GM21447 (cell line): ENCODE measurements around the gene PHF21A.
"Not testable (repeated sequence)": the region's sequence is repeated elsewhere in the genome, so short reads cannot be mapped to it uniquely, and the experiment has no call there.

ENCODE experiments used
- ATAC-seq: cut with Tn5 transposase; IDR thresholded peaks from one replicate; pipeline ENCODE4 v1.9.1; 2021; ENCODE audit not compliant: unreplicated experiment

PHF21A gene

DNA sequence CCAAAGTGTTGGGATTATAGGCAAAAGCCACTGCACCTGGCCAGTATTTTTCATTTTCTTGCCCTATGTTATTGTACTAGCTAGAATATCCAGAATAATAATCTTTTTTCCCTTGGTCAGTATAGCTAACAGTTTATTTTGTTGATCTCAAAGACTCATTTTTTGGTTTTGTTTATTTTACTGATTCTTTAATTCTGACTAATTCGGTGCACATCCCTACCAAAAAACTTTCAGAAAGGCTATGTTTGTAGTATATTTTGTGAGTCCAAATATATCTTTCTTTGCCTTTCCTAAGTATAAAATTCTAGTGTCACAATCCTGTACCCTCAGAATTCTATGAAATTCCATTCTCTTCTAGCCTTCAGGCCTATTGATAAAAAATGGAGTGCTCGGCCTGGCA, 84.3 kb downstream of the PHF21A start:
- ATAC-seq, result no peak

DNA sequence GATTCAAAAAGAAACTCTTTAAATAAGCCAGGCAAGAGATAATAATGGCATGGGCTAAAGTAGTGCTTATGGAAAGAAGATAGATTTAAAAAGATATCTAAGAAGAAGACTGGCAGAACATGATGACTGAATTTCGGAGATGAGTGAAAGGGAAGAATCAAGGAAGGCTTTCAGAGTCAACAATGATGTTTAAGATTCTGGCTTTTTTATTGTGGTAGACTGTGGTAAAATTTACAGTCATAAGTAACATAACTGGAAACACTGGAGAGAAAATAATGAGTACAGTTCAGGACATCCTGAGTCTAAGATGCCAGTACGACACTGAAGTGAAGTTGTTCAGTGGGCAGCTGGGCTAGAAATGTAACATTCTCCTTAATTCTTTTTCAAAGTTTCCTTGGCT, 85.2 kb downstream of the PHF21A start:
- no peak for ATAC-seq

DNA sequence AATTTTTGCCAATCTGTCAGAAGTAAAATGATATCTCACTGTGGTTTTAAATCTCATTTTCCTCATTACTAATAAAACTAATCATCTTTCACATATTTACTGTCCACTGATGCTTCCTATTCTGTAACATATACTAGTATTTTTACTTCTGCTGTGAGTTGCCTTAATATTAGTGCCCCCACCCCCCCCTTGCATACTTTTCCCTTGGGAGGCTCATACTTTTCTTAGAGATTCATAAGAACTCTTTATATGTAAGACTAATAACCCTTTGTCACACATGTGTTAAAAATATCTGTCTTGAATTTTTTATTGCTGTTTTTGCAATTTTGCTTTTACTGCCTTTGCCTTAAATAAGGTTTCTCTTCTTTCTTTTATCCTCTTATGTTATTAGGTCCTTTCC, 87.2 kb downstream of the PHF21A start:
- ATAC-seq, result no peak

DNA sequence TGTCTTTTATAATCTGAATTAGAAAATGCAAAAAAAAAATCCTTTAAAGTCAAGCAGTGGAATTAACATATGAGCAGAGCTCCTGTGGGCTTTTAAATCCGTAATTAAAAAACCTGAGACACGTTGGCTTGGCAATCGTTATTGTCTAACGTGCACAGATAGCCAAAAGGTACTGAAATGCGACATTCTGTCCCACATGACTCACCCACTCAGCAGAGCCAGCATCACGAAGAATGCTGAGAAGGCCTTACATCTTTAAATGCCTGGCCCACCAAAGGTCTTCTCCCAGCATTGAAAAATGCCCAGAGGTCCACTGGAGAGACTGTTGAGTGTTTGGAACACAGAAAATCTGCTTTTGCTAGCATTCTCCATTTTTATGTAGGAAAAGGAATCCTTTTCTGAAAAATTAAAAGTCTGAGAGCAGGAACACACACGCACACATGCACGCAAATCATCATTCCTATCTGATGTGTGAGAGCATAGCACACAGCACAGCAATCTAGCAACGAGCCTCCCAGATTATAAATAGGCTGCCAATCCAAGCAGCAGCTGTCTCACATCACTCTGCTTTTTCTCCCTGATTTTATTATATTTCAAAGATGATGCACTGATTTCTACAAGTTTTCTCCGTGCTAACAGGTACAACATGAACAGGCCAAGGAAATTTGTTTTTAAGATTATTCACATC, 94.5 kb downstream of the PHF21A start:
- no peak for ATAC-seq

DNA sequence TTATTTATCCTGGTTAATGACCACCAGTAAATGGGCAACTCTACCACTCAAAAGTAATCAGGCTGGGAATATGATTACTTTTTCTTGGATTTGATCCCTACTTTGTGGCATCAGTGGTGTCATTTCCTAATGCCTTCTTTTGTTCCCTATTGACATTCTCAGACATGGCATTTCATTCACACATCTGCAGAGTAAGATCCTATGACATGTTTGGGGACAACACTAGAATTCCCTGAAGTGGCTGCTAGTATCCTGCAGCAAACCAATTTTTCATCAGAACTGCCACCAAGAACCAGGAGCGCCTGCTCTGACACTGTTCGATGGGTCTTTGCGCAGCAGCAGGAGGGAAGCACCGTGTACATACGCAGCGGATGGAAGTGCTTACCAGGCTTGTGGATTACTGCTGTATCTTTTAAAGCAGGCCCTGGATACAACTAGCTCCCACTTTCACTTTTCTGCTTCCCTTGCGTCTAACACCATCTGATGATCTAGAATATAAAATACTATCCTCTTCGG, 101.1 kb downstream of the PHF21A start:
- ATAC-seq, result no peak

DNA sequence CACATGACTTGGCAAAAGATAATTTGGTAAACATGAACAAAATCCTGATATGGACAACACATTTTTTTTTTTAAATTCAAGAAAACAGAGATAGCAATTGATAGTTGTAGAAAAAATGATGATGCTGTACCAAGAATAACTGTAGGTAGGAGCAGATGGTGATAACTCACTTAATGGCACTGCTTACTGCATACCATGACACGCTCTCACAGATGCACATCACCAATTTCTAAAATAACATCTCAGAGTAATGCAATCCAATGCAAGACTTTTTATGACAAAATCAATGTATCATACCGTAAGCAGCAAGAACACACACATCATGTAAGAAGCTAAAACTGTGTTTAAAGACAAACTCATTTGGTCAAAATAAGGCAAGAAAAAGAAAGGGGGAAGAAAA, 102.6 kb downstream of the PHF21A start:
- no peak for ATAC-seq

DNA sequence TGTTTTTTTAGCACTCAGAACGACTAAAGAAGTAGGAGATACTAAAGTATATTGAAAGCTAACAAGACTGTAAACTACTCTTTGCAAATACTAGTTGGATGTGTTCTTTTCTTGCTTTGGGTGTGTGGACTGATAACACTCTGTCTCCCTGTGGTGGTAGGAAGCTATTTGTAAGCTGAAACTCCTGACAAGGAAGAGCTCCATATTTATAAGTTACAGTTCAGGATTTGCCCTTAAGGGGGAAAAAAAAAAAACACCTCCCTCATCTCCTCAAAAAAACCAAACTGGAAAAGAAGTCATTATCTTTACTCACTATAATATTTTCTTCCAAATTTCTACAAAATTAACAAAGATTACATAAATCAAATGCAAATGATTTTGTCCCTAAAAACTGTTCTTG, 103.9 kb downstream of the PHF21A start:
- ATAC-seq, result no peak

DNA sequence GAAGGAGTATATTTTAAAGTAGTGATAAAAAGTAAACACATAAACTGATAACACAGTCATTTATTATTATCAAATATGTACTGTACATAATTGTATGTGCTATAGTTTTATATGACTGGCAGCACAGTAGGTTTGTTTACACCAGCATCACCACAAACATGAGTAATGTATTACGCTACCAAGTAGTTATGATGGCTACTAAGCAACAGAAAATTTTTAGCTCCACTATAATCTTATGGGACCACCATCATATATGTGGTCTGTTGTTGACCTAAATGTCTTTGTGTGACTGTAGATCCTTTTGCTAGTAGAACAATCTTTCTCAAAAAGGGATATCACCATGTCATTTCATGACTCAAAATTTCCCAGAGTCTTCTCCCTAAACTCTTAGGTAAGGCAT, 105.3 kb downstream of the PHF21A start:
- no peak for ATAC-seq

DNA sequence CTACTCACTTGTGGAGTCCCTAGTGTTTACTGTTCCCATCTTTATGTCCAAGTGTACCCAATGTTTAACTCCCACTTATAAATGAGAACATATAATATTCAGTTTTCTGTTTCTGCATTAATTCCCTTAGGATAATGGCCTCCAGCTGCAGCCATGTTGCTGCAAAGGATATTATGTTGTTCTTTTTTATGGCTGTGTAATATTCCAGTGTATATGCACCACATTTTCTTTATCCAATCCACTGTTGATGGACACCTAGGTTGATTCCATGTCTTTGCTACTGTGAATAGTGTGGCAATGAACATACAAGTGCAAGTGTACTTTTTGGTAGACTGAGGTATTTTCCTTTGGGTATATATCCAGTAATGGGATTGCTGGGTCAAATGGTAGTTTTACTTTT, 107.1 kb downstream of the PHF21A start:
- ATAC-seq, result not testable (repeated sequence)

DNA sequence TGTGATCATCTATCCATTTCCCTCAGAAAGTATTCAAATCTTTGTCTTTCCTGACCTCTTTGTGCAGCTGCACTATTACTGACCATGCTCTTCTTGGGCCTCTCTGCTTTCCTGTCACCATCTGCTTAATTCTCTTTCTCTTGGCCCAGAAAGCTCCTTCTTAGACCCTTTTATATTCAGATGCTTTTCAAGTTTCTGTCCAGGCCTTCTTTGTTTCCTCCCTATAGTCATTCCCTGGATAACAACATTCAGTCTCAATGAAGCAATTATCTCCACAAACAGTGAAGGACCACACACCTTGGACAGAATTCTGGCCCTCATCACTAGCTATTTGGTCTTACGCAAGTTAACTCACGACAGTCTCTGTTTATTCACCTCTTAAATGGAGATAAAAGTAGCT, 109.1 kb downstream of the PHF21A start:
- no peak for ATAC-seq

DNA sequence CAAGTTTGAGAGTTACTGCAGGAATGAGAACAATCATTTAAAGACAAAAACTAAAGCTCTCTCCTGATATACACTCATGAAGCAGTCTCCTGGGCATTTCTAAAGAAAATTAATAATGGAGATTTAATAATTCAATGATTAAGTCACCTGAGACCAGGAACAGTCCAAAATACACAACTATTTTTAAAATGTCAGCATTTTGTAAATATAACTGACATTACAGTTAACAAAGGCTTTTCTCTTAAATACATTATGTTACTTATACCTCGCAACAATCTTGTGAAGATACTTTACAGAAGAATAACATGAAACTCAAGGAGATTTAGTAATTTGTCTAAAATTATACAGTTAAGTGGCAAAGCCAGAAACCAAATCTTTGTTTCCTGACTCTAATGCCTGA, 111.2 kb downstream of the PHF21A start:
- ATAC-seq, result no peak

DNA sequence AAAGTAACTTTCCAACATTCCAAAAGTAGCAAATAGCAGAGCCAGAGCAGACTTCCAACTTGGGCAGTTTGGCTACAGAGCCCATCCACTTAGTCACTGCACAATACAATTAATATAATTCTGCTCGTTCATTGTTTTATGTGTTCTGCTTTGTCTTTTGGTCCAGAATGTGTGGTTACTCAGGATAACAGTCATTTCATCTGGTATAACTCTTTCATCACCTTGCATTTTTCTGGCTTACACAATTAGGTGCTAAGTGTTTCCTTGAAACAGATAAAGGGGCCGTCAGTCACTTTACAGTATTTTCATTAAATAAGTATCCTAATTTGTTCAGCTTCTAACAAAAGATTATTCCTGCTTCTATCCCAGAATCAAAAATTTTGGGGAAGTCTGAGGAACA, 111.6 kb downstream of the PHF21A start:
- ATAC-seq, result no peak

DNA sequence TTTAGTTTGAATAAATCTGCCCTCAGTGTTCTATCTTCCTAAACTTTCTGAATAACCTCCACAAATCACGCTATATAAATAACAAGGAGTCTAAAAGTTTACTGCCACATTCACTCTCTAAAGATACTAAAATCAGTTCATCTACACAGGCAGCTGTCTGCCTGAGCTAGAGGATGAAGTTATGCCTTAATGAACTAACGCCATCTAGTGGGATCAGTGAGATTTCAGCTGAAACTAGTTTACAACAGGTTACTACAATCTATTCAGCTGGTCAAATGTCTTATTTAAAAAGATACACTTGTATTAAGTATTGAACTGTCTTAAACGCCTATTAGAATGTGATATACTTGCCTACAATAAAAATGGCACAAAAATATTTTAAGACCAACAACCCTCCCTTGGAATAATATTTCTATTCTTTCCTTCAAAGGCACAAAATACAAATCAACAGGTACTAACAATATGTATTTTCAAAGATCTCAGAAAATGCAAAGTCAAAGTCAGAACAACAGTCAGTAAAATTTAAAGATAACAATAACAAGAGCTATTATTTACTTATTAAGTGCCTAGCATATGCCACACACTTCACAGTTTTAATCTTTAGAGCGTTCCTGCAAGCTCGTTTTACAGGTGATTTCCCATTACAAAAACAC, 114.7 kb downstream of the PHF21A start:
- no peak for ATAC-seq

DNA sequence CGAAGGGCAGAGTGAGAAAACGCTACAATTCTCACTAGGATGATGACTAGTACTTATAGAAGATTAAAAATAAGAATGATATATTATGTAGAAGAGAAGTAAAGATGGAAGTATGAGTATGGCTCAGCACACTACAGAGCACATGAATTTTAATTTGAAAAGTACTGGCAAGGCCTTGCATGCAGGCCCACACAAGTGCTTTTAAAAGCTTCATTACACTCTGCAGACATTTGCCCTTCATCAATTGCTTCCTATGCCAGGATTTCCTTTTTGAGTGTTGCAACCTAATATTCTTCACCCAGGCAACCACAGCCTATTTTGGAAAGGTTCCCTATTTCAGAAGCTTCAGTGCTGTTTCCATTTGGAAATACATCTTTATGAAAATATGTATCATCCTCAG, 117.7 kb downstream of the PHF21A start:
- ATAC-seq, result no peak

DNA sequence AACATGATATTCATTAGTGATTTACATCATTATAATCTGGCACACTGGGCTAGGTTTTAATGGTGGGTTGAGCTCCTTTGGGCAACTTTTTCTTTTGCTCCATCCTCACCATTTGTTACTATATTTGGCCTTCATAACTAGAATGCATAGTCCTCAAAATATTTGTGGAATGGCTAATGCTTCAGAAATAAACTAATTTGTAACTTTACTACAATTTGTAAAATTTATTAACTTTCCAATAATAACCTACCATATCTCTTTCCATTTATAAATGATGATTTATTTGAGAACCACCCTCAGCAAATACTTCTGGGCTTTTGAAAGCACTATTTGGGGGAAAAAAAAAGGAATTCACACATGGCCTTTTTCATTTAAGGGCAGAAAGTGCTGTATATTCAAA, 119.1 kb downstream of the PHF21A start:
- ATAC-seq, result no peak

DNA sequence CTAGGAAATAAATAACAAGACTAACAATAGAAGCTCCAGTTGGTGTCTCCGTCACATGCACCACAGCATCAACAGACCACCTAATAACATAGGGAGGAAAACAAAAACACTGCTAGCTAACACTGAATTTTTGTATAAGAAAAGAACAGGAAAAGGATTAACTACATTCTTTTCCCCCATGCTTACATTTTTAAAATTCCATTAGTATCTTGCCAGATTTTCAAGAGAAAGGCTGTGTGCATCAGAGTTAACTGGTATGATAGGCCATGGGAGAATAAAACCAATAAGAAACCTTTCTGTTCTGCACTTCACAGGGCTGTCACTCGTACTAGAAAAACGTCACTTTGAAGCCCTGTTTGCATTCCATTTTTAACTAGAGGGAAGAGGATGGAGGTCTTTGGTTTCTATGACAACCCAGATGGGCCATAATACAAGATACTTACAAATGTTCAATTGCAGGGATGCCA, 119.8 kb downstream of the PHF21A start:
- no peak for ATAC-seq

DNA sequence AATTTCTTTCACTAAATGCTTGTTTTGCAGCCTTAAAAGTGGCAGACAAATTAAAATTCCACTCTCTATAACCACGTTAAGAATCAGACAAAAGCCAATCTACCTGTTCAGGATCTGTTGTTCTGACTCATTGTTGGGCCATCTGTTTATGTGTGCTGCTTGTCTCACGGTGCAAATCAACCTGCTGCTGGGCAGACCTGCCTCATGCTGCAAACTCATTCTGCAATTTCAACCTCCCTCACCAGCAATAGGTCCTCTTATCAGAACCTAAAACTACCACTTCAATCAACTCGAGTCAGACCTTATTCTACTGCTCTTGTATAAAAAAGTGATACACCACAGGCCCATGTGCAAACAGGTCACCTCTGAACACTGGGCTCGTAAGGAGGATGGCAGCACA, 123.7 kb downstream of the PHF21A start:
- no peak for ATAC-seq

DNA sequence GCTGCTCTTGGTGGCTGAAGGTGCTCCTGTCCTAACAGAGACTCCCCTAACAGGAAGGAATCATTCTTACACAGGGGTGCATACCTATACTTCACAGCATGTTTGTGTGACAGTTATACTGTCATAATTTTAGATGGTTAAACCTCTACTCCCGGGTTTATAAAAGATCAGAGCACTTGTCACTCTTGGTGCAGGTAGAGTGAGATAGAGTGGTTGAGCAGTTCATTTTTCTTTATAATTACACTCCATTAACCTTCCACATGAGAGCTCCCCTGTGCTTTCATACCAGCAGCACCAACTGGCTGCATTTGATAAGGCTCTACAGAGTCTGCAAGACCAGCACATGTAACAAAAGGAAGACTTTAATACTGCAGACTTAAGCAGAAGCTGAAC, 125.9 kb downstream of the PHF21A start:
- ATAC-seq, result no peak

DNA sequence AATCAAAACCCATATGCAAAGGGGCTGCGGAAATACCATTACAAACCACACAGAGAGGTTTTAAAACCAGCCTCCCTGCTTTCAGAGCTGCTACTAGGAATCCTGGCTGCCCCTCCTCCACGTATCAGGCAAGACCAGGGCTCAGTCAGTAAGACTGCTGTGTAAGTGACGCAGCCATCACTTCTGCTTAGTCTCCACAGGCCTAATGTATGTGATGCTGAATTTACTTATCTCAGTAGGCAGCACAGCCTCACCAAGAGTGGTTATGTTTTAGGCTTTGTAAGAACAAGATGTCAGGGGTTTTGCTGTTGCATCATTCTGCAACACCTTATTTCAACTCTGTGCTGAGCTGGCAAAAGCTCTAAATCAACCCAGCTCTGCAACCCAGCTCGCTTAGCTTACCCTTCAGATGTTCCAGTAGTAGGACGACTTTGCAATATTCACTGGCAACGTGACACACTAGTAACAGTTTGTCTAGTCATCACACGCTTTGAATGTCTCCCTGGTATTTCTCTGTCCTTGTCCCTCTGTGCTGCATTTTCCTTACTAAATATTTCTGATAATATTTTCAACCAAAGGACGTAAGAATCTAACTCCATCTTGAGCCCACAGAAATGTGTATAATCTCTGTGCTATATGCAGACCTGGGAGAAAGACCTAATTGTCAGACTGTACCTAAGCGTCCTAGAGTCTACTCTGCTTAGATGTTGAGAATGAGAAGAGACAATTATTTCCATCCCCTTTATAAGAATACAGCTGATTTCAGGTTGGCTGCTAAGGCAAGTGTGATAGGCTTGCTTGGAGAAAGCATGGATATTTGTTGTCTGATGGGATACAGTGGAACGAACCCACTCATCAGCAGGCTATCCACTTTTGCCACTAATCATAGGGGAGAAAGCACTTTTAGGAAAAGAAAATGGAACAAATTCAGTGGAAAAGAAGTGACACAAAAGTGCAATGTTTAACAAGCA, 126.6 kb downstream of the PHF21A start:
- ATAC-seq, result no peak

DNA sequence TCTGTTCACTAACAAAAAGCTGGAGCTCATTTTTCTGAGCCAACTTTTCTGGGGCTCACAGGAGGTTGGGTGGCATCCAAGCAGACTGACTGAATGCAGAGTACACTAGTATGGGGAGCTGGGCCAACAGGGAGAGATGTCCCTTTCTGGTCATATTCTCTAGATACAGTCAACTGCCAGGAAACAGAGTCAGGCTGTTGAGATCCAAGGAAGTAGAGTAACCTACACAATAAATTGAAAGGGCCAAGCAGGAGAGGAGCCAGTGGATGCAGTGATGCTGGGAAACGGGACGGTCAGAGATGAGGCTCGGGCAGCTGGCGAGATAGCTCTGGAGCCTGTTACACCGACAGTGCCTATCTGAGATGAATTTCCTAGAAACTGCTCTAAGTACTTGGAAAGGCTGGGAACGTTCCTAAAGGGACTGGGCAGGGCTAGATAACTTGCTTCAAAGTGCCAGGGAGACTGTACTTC, 127.7 kb downstream of the PHF21A start:
- ATAC-seq, result no peak

DNA sequence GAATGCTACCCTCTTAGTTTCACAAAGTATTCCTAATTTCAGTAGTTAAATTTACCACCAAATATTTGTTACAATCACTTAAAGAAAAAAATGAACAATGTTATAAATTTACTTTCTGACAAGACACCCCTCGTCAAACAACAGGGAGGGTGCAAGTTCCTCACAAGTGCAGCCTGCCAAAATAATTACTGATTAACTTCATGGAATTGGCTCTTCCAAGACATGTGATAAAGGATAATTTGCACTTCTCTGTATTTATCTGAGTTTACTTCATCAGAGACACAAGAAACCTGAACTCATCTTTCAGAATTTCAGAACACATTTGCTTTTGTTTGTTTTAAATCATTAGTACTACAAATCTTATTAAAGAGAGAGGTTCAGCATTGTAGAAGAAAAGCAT, 132.3 kb downstream of the PHF21A start:
- ATAC-seq, result no peak
